GM21825 (cell line): ENCODE results near the gene SCAANT1.

Experiments
- ATAC-seq: cut with Tn5 transposase; IDR thresholded peaks from one replicate; pipeline ENCODE4 v1.9.1; 2021; ENCODE audit warnings: mild to moderate bottlenecking, moderate library complexity; ENCODE audit not compliant: unreplicated experiment

Gene SCAANT1

GRCh38 chr3:63864008-63864964 is 47.9 kb downstream of the SCAANT1 start:
- ATAC-seq: peak; percentile 37

GRCh38 chr3:63863150-63864007 is 48.8 kb downstream of the SCAANT1 start, which contains the start of the genes ATXN7 and THOC7:
TSS of gene ATXN7 (plus strand) at chr3:63863867. CDS start at chr3:63912599, 48,732 bp downstream.
TSS of gene THOC7 (minus strand) at chr3:63863805. CDS start at chr3:63863790, 15 bp downstream.
- peak; percentile 65 for ATAC-seq

DNA sequence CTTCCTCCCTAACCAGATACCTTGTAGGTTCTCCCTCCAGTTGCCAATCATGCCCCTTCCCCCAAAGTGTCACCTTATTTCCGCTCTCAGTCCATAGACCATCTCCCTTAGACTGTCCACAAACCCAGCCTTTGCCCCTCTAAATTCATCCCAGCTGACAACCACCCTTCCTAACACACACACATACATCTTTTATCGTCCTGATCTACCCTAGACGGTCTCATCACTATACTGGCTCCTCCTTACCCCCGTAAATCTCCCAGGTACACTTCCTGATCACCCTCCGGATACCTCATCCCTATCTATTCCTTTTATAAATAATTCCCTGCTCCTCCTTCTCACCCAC is 49.4 kb downstream of the SCAANT1 start:
- peak; percentile 2 for ATAC-seq
